Measurements from ENCODE around the gene TRAF3IP1. TPM values are rescaled to one million over a fixed set of nuclear protein-coding genes. Genes with fewer than 3 reads are reported as not detected.
"Not testable (repeated sequence)": the region's sequence is repeated elsewhere in the genome, so short reads cannot be mapped to it uniquely, and the experiment has no call there.

Gene TRAF3IP1
- total and polyA plus RNA-seq, 2 donors (not counting 1 experiment from before 2014, with no cell fraction given) = 1.4 to 15.5 TPM

- Histone ChIP-seq H3K27ac (ENCODE audit: low read length in 2 of 2) (no peak overlapping the region), H3K4me1 (ENCODE audit: control insufficient read depth in 2 of 2, insufficient read depth in 2 of 2, low read length in 2 of 2) (no peaks in the 10 kb centered on the region), H3K79me2 (ENCODE audit: control insufficient read depth, insufficient read depth, low read length) (no peaks in the 10 kb centered on the region), H3K9ac (ENCODE audit: low read length) (no peak overlapping the region), H3K4me3 (ENCODE audit: control extremely low read depth in 1 of 5, extremely low read depth in 1 of 5, insufficient read depth in 1 of 5, low read depth in 2 of 5, low read length in 4 of 5) (no peak overlapping the region), H3K27me3 (replicated peaks in 1 of 4; ENCODE audit: control extremely low read depth in 1 of 4, control insufficient read depth in 3 of 4, insufficient read depth in 4 of 4, low read length in 3 of 4) (no peaks in the 10 kb centered on the region), H2AFZ (ENCODE audit: insufficient read depth, low read depth, low read length, poor library complexity, severe bottlenecking) (no peak overlapping the region), H3K36me3 (replicated peaks in 1 of 2; ENCODE audit: control extremely low read depth in 1 of 2, control insufficient read depth in 1 of 2, extremely low read depth in 1 of 2, insufficient read depth in 2 of 2, low read length in 1 of 2) (peaks cover 0 to 72% of the 10 kb centered on the region in 2 experiments), H4K20me1 (ENCODE audit: control insufficient read depth, insufficient read depth, low read length, poor library complexity, severe bottlenecking) (no peaks in the 10 kb centered on the region), H3K4me2 (replicated peaks; ENCODE audit: low read depth, low read length, poor library complexity, severe bottlenecking) (no peak overlapping the region), H3K9me3 (ENCODE audit: control extremely low read depth in 1 of 3, control insufficient read depth in 2 of 3, insufficient read depth in 1 of 3, low read length in 2 of 3) (no peaks in the 10 kb centered on the region)
- no peak for TF ChIP-seq CTCF (IDR thresholded peaks at IDR 0.05)
- TF ChIP-seq EZH2 (IDR thresholded peaks at IDR 0.05; ENCODE audit: borderline replicate concordance, insufficient read depth, low read depth, low read length, poor library complexity, severe bottlenecking) = no peak
- ATAC-seq (ENCODE audit: low read depth) = no peak
- Mint-ChIP-seq H3K27me3 (no peaks in the 10 kb centered on the region), H3K4me1 (no peaks in the 10 kb centered on the region), H3K27ac (no peak overlapping the region), H3K4me3 (no peak overlapping the region), H3K9me3 (ENCODE audit: insufficient read depth) (no peaks in the 10 kb centered on the region)
- CTCF ChIA-PET = interaction anchor here (1.2 kb wide), 1 partner anchor 9 kb away, joined by 4 read pairs; no protein-coding TSS in a partner anchor
- intact Hi-C loops (cut with micrococcal nuclease) = no loop called here
- no peak for DNase-seq
- POLR2A ChIA-PET = no interaction called here
- 100% methylated on average over 3 of the region's 4 CpGs for WGBS (ENCODE audit: insufficient coverage)
Measured at GRCh38 chr2:238272156-238272555, 48.2 kb upstream of the TRAF3IP1 start.

DNA sequence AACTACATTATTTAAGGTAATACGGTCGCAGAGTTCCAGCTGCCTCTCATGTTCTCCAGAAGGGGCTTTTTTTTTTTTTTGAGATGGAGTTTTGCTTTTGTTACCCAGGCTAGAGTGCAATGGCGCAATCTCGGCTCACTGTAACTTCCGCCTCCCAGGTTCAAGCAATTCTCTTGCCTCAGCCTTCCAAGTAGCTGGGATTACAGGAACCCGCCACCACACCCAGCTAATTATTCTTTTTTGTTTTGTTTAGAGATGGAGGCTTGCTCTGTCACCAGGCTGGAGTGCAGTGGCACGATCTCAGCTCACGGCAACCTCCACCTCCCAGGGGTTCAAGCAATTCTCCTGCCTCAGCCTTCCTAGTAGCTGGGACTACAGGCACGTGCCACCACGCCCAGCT is 46.9 kb upstream of the TRAF3IP1 start:
- not testable (repeated sequence) for H3K9me3 Mint-ChIP-seq (ENCODE audit: insufficient read depth)

More for the DNA sequence above, 46.9 kb upstream of the TRAF3IP1 start:
- H3K9ac ChIP-seq (ENCODE audit: low read length); H3K27ac Mint-ChIP-seq; H3K79me2 ChIP-seq (ENCODE audit: control insufficient read depth, insufficient read depth, low read length); H4K20me1 ChIP-seq (ENCODE audit: control insufficient read depth, insufficient read depth, low read length, poor library complexity, severe bottlenecking); H3K4me3 Mint-ChIP-seq; H3K4me1 Mint-ChIP-seq; H3K4me3 ChIP-seq (ENCODE audit: control extremely low read depth in 1 of 5, extremely low read depth in 1 of 5, insufficient read depth in 1 of 5, low read depth in 2 of 5, low read length in 4 of 5); ATAC-seq (ENCODE audit: low read depth); H3K4me1 ChIP-seq (ENCODE audit: control insufficient read depth in 2 of 2, insufficient read depth in 2 of 2, low read length in 2 of 2); H3K4me2 ChIP-seq (replicated peaks; ENCODE audit: low read depth, low read length, poor library complexity, severe bottlenecking); POLR2A ChIA-PET; DNase-seq; H3K9me3 ChIP-seq (ENCODE audit: control extremely low read depth in 1 of 3, control insufficient read depth in 2 of 3, insufficient read depth in 1 of 3, low read length in 2 of 3); H3K27ac ChIP-seq (ENCODE audit: low read length in 2 of 2); H3K27me3 ChIP-seq (replicated peaks in 1 of 4; ENCODE audit: control extremely low read depth in 1 of 4, control insufficient read depth in 3 of 4, insufficient read depth in 4 of 4, low read length in 3 of 4); intact Hi-C loops (cut with micrococcal nuclease); H2AFZ ChIP-seq (ENCODE audit: insufficient read depth, low read depth, low read length, poor library complexity, severe bottlenecking); H3K27me3 Mint-ChIP-seq: not testable (repeated sequence)
- CTCF ChIA-PET = interaction anchor here (1.2 kb wide), 1 partner anchor 10 kb away, joined by 4 read pairs; no protein-coding TSS in a partner anchor
- WGBS (ENCODE audit: insufficient coverage) = no CpG with 5 or more reads among the region's 10 CpGs
- peaks cover 0 to 62% of the 10 kb centered on the region in 2 experiments for H3K36me3 ChIP-seq (replicated peaks in 1 of 2; ENCODE audit: control extremely low read depth in 1 of 2, control insufficient read depth in 1 of 2, extremely low read depth in 1 of 2, insufficient read depth in 2 of 2, low read length in 1 of 2)

Data from B cell (primary cell).